ENCODE results near the gene OSBP2. TPM values are rescaled to one million over a fixed set of nuclear protein-coding genes. Genes with fewer than 3 reads are reported as not detected.

Gene OSBP2
- total RNA-seq, 1 donor from 2014 or later: 15.4 TPM

GRCh38 chr22:30847583-30847982 is 152.9 kb downstream of the OSBP2 start:
- DNase-seq: no peak

GRCh38 chr22:30855266-30855665 is 160.6 kb downstream of the OSBP2 start:
- no peak for DNase-seq

DNA sequence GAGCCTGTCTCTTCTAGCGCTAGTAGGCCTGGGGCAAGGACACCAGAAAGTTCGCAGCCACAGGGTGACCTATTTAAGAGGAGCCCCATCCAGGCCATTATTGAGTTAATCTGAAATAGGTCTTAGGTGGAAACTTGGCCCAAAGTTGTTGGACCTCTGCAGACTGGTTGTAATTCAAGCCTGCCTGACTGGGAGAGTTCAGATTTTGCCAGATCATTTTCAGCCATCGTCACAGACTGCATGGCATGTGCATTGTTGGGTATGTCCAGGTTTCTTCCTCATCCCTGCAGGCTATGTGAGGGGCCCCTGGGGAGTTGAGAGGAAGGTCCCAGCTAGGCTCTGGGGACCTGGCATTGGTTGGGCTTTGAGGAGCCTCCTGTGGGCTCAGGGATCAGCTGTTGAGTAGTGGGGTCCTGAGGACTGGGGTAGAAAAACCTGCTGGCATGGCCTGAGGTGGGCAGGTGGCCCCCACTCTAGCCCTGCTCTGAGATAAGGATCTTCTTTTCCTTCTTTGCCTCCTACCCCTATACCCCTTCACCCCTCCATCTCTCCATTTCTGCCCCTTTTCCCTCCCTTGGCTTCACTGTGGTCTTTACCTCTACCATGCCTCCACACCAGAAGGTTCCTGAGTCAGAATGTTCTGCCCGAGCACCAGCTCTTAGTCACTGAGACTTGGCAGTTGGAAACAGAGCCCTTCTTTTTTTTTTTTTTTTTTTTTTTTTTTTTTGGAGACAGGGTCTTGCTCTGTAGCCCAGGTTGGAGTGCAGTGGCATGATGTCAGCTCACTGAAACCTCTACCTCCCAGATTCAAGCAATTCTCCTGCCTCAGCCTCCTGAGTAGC is 161.2 kb downstream of the OSBP2 start:
- DNase-seq: no peak

- DNase-seq: no peak
These were observed 162.2 kb downstream of the OSBP2 start for GRCh38 chr22:30856741-30857502.

GRCh38 chr22:30857791-30858190 is 163.1 kb downstream of the OSBP2 start:
- no peak for DNase-seq

GRCh38 chr22:30858976-30859713 is 164.5 kb downstream of the OSBP2 start:
- no peak for DNase-seq

- DNase-seq: no peak
These were observed 165.0 kb downstream of the OSBP2 start for GRCh38 chr22:30859714-30860095.

DNA sequence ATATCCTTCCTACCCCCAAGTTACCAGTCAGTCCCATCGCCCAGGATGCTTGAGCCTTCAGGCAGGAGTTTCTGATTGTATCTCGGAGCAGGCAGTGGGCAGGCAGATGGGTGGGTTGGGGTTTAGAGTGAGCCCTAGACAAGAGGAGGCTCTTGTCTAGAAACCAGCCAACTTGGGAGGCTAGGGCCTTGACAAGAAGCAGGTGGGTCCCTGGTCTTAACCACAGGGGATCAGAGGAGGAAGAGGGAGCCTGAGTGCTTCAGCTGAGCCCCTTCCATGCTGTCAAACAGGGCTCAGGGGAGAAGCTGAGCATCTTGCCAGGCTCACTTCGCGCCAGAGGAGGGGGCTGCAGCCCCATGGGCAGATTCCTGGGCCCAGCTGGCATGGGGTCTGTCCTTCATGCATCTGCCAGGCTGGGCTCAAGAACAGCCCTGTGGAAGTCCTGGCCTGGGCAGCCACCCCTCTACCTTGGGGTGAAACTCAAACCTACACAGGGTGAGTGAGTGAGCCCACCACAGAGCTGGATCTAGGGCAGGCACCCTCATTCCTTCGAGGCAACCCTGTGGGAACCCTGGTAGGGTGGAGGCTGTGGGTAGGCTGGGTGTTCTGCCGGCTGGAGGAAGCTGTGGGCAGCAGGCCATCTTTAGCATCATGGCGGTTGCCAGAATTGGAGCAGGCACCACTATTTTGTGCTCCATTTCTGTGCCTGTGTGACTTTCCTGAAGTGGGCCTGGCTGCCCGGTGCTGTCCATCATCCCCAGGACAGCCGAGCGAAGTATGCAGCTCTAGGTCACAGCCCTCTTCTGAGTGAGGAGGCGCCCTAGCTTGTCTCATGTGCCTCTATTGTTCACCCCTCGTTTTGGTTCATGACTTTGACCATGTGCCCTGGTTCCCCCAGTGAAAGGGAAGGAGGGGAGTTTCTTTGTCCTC is 165.8 kb downstream of the OSBP2 start:
- DNase-seq: no peak

GRCh38 chr22:30861131-30861530 is 166.5 kb downstream of the OSBP2 start:
- no peak for DNase-seq

GRCh38 chr22:30861688-30862552 is 167.2 kb downstream of the OSBP2 start:
- DNase-seq: no peak

DNA sequence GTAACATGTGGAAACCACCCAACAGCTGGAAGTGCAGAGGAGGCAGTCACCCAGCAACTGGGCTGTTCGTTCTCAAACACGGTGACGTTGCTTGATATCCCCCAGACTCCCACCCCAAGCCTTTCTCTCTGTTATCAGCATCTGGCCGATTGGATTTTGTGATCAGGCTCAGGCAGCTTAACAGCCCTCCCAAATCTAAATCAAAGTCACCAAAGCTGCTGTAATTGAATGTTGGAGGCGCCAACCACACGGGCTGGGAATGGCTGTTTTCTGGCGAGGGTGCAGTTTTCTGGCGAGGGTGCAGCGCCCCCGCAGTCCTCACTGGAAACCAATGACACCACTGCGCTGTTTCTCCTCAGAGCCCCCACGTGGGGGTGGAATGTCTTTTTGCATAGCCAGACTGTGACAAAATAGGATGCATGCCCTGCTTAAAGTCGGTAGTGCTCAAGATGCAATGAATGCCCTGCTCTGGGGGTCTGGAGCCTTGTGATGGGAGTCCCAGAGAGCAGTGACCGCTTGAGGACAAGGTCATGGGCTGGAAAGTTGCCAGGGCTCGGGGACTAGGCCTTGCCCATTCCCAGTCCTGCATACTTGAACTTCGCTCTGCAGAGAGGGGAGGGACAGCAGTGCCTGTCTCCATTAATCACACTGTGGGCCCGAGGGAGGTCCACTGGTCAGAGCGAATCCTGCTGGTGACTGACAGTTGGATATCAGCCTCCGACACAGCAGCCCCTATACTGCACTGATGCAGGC is 168.6 kb downstream of the OSBP2 start:
- DNase-seq: no peak

DNA sequence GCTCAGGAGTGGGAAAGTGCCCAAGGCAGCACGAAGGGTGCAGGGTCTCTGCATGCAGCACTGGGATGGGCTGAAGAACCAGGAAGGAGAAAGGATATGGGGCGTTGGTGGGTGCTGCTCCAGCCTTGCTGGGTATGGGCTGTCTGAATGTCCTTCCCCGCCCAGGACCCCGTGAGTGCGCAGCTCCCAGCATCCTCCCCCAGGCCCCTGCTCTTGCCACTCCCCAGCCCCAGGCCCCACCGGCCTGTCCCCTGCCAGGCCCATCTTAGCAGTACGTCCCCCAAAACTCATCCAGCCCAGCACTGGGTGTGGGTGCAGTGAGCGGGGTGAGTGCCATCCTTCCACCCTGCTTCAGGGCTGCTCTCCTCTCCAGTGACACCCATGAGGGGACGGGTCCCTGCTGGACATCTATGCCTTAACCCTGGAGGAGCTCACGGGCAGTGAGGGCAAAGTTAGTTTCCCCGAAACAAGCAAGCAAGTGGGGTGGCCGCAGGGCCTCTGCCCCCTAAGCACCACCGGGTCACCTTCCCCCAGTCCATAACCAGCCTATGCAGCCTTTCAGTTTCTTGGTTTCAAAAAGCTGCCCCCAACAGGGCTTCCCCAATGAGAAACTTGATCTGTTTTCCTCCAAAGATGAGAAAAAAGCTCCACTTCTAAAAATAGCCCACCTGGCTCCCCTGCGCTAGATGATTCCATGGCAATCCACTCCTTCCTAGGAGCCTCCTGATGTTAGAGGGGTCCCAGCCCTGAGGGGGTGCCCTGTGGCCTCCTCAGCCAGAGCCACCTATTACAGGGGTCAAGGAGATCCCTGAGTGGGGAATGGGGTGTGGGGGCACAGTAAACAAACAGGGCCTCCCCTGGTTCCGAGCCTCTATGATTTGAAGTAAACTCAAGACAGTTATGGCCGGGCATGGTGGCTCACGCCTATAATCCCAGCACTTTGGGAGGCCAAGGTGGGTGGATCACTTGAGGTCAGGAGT is 170.1 kb downstream of the OSBP2 start:
- no peak for DNase-seq

DNA sequence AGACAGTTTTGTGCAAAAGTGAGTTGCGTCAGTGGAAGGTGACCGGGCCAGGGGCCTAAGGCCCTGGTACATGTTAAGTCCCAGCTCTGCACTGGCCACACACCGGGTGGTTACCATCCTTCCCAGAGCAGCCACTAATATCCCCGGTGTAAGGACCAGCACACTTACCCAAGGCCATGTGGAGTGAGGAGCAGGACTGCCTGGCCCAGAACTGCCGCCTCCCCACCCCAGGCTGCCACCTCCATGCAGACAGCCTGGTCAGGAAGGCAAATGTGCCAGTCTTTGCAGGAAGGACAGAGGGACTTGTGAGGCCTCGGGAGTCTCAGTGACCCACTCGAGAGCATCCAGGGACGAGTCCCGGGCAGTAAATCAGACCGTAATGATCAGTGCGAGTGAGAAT is 171.0 kb downstream of the OSBP2 start:
- no peak for DNase-seq

DNA sequence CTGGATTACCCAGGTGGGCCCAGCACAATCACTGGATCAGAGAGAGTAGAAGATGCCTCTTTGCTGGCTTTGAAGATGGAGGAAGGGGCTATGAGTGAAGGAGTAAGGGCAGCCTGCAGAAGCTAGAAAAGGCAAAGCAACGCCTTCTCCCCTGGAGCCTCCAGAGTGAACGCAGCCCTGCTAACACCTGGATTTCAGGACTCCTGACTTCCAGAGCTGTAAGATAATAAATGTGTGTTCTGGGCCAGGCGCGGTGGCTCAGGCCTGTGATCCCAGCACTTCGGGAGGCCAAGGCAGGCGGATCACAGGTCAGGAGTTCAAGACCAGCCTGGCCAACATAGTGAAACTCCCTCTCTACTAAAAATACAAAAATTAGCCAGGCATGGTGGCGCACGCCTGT is 171.5 kb downstream of the OSBP2 start:
- DNase-seq: no peak

DNA sequence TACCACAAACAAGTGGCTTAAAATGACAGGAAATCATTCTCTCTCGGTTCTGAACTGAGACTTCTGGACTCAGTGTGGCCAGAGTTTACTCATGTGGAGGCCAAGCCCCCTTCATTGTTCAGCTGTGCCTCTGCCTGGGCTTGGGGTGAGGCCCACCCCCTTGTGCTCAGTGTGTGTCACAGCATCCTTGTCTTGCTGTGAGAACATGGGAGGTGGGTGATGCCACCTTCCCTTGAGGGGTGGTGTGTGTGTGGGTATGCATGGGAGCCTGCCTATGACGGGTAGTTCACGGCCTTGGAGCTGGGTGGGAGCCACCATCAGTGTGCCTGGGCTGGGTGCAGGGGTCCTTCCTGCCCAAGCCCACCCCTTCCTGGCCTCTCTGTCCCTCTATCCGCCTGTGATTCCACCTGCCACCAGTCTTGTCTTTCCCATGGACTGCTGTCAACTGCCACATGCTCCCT is 172.2 kb downstream of the OSBP2 start:
- no peak for DNase-seq

- no peak for DNase-seq
These were observed 173.3 kb downstream of the OSBP2 start for GRCh38 chr22:30867746-30868662.

GRCh38 chr22:30868663-30869385 is 174.2 kb downstream of the OSBP2 start:
- DNase-seq: no peak
